ENCODE results near the gene RHPN2. TPM values are rescaled to one million over a fixed set of nuclear protein-coding genes. Genes with fewer than 3 reads are reported as not detected.

Gene RHPN2
- total and polyA plus RNA-seq, 2 of the 13 experiments (the other 11 are each of a cell fraction or from before 2014, with no cell fraction given), result 20.3 to 48.0 TPM

DNA sequence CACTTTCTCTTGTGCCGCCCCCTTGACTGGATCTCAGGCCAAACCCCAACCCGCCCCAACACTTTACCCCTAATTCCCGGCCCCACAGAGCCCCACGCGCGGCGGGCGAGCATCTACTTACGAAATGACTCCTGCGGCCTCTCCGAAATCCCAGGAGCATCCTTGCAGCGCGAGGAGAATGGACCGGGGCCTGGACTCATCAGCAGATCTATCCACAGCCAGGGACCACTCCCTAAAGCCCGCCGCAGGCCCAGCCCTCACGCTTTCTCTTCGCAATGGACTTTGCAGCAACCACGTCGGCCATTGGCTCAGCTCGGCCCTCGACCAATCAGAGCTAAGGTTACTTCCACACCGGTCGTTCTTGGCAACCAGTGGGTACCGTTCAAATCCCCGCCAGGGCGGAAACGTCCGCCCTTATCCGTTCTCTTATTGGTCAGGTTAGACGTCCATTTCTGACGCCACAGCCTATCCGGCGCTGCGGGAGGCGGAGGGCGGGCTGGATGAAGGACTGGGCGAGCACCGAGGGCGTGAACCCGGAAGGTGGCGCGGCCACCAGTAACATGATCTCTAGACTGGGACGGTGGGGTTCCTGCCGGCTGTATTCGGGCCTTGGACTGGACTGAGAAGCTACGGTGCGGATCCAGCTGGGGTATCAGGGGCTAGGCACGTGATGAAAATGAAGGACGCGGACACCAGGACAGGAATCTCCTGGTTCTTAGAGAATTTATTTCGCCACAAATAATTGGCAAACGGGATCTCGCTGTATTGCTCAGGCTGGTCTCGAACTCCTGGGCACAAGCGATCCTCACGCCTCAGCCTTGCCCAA lies 92.8 kb downstream of the RHPN2 start, which contains the start of the genes CEP89 and FAAP24 (continued):
- TF ChIP-seq CHD2 (IDR thresholded peaks at IDR 0.05; ENCODE audit: low read depth, low read length) (peak; percentile 77), FOXA3 (CRISPR knock-in tag; IDR thresholded peaks at IDR 0.05) (peak; percentile 52), WIZ (CRISPR knock-in tag; IDR thresholded peaks at IDR 0.05) (no peak), TARDBP (CRISPR knock-in tag; IDR thresholded peaks at IDR 0.05) (peak; percentile 92; the same call in 1 of the 2 replicates), RBM39 (IDR thresholded peaks at IDR 0.05; ENCODE audit: low read depth, low read length, poor library complexity, severe bottlenecking) (no peak), ZNF616 (CRISPR knock-in tag; IDR thresholded peaks at IDR 0.05; ENCODE audit: low read depth) (no peak), ZZZ3 (CRISPR knock-in tag; IDR thresholded peaks at IDR 0.05; ENCODE audit: borderline replicate concordance) (peak; percentile 90; the same call in 1 of the 2 replicates), ZNF615 (CRISPR knock-in tag; IDR thresholded peaks at IDR 0.05; ENCODE audit: borderline replicate concordance) (no peak)
- TF ChIP-seq, protein P1, sequence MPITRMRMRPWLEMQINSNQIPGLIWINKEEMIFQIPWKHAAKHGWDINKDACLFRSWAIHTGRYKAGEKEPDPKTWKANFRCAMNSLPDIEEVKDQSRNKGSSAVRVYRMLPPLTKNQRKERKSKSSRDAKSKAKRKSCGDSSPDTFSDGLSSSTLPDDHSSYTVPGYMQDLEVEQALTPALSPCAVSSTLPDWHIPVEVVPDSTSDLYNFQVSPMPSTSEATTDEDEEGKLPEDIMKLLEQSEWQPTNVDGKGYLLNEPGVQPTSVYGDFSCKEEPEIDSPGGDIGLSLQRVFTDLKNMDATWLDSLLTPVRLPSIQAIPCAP (CRISPR knock-in tag; IDR thresholded peaks at IDR 0.05; ENCODE audit: low read depth), result no peak
- TF ChIP-seq, protein P2, sequence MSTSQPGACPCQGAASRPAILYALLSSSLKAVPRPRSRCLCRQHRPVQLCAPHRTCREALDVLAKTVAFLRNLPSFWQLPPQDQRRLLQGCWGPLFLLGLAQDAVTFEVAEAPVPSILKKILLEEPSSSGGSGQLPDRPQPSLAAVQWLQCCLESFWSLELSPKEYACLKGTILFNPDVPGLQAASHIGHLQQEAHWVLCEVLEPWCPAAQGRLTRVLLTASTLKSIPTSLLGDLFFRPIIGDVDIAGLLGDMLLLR (CRISPR knock-in tag; IDR thresholded peaks at IDR 0.05), result no peak
- TF ChIP-seq, protein P3, sequence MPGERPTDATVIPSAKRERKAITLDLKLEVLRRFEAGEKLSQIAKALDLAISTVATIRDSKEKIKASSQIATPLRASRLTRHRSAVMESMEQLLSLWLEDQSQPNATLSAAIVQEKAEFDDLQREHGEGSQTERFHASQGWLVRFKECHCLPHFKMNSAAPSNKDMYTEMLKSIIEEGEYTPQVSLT (CRISPR knock-in tag; IDR thresholded peaks at IDR 0.05; ENCODE audit: borderline replicate concordance, low read depth), result no peak
- TF ChIP-seq, protein P4, sequence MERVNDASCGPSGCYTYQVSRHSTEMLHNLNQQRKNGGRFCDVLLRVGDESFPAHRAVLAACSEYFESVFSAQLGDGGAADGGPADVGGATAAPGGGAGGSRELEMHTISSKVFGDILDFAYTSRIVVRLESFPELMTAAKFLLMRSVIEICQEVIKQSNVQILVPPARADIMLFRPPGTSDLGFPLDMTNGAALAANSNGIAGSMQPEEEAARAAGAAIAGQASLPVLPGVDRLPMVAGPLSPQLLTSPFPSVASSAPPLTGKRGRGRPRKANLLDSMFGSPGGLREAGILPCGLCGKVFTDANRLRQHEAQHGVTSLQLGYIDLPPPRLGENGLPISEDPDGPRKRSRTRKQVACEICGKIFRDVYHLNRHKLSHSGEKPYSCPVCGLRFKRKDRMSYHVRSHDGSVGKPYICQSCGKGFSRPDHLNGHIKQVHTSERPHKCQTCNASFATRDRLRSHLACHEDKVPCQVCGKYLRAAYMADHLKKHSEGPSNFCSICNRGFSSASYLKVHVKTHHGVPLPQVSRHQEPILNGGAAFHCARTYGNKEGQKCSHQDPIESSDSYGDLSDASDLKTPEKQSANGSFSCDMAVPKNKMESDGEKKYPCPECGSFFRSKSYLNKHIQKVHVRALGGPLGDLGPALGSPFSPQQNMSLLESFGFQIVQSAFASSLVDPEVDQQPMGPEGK (CRISPR knock-in tag; IDR thresholded peaks at IDR 0.05), result no peak
- TF ChIP-seq, protein P5, sequence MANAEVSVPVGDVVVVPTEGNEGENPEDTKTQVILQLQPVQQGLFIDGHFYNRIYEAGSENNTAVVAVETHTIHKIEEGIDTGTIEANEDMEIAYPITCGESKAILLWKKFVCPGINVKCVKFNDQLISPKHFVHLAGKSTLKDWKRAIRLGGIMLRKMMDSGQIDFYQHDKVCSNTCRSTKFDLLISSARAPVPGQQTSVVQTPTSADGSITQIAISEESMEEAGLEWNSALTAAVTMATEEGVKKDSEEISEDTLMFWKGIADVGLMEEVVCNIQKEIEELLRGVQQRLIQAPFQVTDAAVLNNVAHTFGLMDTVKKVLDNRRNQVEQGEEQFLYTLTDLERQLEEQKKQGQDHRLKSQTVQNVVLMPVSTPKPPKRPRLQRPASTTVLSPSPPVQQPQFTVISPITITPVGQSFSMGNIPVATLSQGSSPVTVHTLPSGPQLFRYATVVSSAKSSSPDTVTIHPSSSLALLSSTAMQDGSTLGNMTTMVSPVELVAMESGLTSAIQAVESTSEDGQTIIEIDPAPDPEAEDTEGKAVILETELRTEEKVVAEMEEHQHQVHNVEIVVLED (CRISPR knock-in tag; IDR thresholded peaks at IDR 0.05; ENCODE audit: borderline replicate concordance), result peak; percentile 74
- TF ChIP-seq, protein P6, sequence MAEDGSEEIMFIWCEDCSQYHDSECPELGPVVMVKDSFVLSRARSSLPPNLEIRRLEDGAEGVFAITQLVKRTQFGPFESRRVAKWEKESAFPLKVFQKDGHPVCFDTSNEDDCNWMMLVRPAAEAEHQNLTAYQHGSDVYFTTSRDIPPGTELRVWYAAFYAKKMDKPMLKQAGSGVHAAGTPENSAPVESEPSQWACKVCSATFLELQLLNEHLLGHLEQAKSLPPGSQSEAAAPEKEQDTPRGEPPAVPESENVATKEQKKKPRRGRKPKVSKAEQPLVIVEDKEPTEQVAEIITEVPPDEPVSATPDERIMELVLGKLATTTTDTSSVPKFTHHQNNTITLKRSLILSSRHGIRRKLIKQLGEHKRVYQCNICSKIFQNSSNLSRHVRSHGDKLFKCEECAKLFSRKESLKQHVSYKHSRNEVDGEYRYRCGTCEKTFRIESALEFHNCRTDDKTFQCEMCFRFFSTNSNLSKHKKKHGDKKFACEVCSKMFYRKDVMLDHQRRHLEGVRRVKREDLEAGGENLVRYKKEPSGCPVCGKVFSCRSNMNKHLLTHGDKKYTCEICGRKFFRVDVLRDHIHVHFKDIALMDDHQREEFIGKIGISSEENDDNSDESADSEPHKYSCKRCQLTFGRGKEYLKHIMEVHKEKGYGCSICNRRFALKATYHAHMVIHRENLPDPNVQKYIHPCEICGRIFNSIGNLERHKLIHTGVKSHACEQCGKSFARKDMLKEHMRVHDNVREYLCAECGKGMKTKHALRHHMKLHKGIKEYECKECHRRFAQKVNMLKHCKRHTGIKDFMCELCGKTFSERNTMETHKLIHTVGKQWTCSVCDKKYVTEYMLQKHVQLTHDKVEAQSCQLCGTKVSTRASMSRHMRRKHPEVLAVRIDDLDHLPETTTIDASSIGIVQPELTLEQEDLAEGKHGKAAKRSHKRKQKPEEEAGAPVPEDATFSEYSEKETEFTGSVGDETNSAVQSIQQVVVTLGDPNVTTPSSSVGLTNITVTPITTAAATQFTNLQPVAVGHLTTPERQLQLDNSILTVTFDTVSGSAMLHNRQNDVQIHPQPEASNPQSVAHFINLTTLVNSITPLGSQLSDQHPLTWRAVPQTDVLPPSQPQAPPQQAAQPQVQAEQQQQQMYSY (CRISPR knock-in tag; IDR thresholded peaks at IDR 0.05), result no peak

All from HepG2 (cell line).